Activated CD4-positive, alpha-beta T cell treated with anti-CD3 and anti-CD28 coated beads, Interleukin-2, amount 10 ng/mL, durations not matched to agents 7 days and 5 days (primary cell): ENCODE results near the gene ALDH1A1. TPM values are rescaled to one million over a fixed set of nuclear protein-coding genes. Genes with fewer than 3 reads are reported as not detected.

ENCODE experiments used
- CTCF ChIA-PET: fragments of 350-600 bp; sonication (Branson Sonifier 250); formaldehyde crosslinking; loops from one replicate; lab custom pipeline; 2021; ENCODE audit warnings: antibody characterized with exemption; lab: Charles Lee
- POLR2A ChIA-PET: fragments of 350-600 bp; sonication (Branson Sonifier 250); formaldehyde crosslinking; loops from one replicate; lab custom pipeline; 2021; ENCODE audit warnings: antibody characterized with exemption; lab: Charles Lee
- DNase-seq: peaks from one replicate; pipeline ENCODE4 v3.0.0-alpha.2; 2020
- H3K27ac Mint-ChIP-seq: one replicate; pipeline ENCODE4 v1.8.0; 2021; ENCODE audit warnings: mild to moderate bottlenecking, moderate library complexity, mixed read lengths
- H3K27me3 Mint-ChIP-seq: one replicate; pipeline ENCODE4 v1.8.0; 2021; ENCODE audit warnings: mixed read lengths
- H3K36me3 Mint-ChIP-seq: one replicate; pipeline ENCODE4 v1.8.0; 2021; ENCODE audit warnings: low read depth, mixed read lengths
- H3K4me1 Mint-ChIP-seq: one replicate; pipeline ENCODE4 v1.8.0; 2021; ENCODE audit warnings: mixed read lengths
- H3K4me3 Mint-ChIP-seq: one replicate; pipeline ENCODE4 v1.8.0; 2021; ENCODE audit warnings: mild to moderate bottlenecking, moderate library complexity, mixed read lengths
- H3K9me3 Mint-ChIP-seq: one replicate; pipeline ENCODE4 v1.8.0; 2021; ENCODE audit warnings: mixed read lengths
- total RNA-seq, 2 experiments: library from RNA; stranded (reverse); gene quantifications; one replicate each; pipeline ENCODE4 v1.2.3, GENCODE V29; 2021

The ALDH1A1 gene
- total RNA-seq, 2 experiments from 2014 or later, result not detected

GRCh38 chr9:72858089-72858912, 94.6 kb downstream of the ALDH1A1 start:
- Mint-ChIP-seq H3K4me3 (no peak overlapping the region), H3K4me1 (no peaks in the 10 kb centered on the region), H3K9me3 (no peaks in the 10 kb centered on the region), H3K27me3 (no peaks in the 10 kb centered on the region), H3K27ac (no peak overlapping the region), H3K36me3 (no peaks in the 10 kb centered on the region)
- ChIA-PET CTCF (interaction anchor here (0.8 kb wide), 1 partner anchor 12 kb away, joined by 3 read pairs; no protein-coding TSS in a partner anchor), POLR2A (no interaction called here)
- DNase-seq, result no peak

GRCh38 chr9:72857624-72857996, 95.2 kb downstream of the ALDH1A1 start:
- H3K36me3 Mint-ChIP-seq, result no peaks in the 10 kb centered on the region
- H3K27ac Mint-ChIP-seq, result no peak overlapping the region
- no peaks in the 10 kb centered on the region for H3K27me3 Mint-ChIP-seq
- H3K4me3 Mint-ChIP-seq, result no peak overlapping the region
- DNase-seq, result no peak
- ChIA-PET POLR2A (no interaction called here), CTCF (interaction anchor here (0.8 to 1.1 kb wide), 3 partner anchors 11 to 366 kb away, joined by 3 read pairs; no protein-coding TSS in a partner anchor)
- H3K4me1 Mint-ChIP-seq, result no peaks in the 10 kb centered on the region
- H3K9me3 Mint-ChIP-seq, result no peaks in the 10 kb centered on the region

GRCh38 chr9:72856972-72857623, 95.8 kb downstream of the ALDH1A1 start:
- ChIA-PET CTCF (interaction anchor here (1.1 kb wide), 2 partner anchors 44 to 367 kb away, joined by 3 read pairs; no protein-coding TSS in a partner anchor), POLR2A (no interaction called here)
- no peak overlapping the region for H3K4me3 Mint-ChIP-seq
- no peak for DNase-seq
- no peaks in the 10 kb centered on the region for H3K36me3 Mint-ChIP-seq
- H3K27me3 Mint-ChIP-seq, result no peaks in the 10 kb centered on the region
- H3K27ac Mint-ChIP-seq, result no peak overlapping the region
- no peaks in the 10 kb centered on the region for H3K4me1 Mint-ChIP-seq
- H3K9me3 Mint-ChIP-seq, result no peaks in the 10 kb centered on the region

- Mint-ChIP-seq H3K27ac (no peak overlapping the region), H3K9me3 (no peaks in the 10 kb centered on the region), H3K4me3 (no peak overlapping the region), H3K27me3 (no peaks in the 10 kb centered on the region), H3K4me1 (no peaks in the 10 kb centered on the region), H3K36me3 (no peaks in the 10 kb centered on the region)
- ChIA-PET CTCF (no interaction called here), POLR2A (no interaction called here)
- DNase-seq, result no peak
Observed at GRCh38 chr9:72855890-72856523, 96.8 kb downstream of the ALDH1A1 start.

GRCh38 chr9:72855321-72855720, 97.5 kb downstream of the ALDH1A1 start:
- no peak for DNase-seq
- POLR2A ChIA-PET, result no interaction called here
- H3K4me3 Mint-ChIP-seq, result no peak overlapping the region
- no peaks in the 10 kb centered on the region for H3K4me1 Mint-ChIP-seq
- H3K27me3 Mint-ChIP-seq, result no peaks in the 10 kb centered on the region
- H3K27ac Mint-ChIP-seq, result no peak overlapping the region
- H3K9me3 Mint-ChIP-seq, result no peaks in the 10 kb centered on the region
- CTCF ChIA-PET, result no interaction called here
- H3K36me3 Mint-ChIP-seq, result no peaks in the 10 kb centered on the region

Other genes with a start within 250 kb of the ALDH1A1 start
- gene ANXA1, start 198.8 kb upstream of the ALDH1A1 start, total RNA-seq, result 100 to 1,000 TPM; 106 to 116 TPM